ENCODE results near the gene PPP4R4.

Gene PPP4R4

DNA sequence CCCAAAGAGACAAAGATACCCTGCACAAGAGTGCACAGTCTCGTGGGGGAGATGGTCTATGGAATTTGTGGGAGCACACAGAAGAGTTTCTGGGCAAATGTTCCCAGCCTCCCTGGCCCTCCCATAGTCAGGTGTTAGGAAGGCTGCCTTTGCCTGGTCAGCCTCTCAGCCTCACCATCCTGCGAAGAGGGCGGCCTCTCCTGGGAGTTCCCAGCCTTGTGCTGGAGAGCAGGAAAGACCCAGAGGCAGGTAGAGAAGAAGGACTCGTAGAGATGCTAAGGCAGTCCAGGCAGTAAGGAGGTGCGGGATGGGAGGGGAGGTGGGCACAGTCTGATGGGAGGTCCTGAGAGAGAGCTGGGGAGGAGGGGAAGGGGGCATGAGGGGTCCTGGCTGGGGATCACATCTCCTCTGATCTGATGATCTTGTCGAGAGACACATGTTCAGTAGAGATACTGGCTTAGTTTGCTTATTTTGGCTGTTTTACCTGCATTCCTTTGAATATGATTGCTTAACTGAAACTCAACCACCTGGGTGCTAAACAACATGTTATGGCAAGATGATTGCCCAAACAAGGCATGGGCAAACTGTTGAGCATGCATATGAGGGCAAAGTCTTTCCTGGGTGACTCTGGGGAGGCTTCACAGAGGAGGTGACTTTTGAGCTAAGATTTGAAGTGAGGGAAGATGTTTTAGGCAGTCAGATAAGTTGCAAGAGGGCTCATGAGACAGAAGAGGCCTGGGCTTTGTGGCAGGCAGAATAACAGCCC is 138.5 kb downstream of the PPP4R4 start:
- no peak for FAIRE-seq

- FAIRE-seq, result no peak
Observed at GRCh38 chr14:94313991-94314655, 140.0 kb downstream of the PPP4R4 start.

DNA sequence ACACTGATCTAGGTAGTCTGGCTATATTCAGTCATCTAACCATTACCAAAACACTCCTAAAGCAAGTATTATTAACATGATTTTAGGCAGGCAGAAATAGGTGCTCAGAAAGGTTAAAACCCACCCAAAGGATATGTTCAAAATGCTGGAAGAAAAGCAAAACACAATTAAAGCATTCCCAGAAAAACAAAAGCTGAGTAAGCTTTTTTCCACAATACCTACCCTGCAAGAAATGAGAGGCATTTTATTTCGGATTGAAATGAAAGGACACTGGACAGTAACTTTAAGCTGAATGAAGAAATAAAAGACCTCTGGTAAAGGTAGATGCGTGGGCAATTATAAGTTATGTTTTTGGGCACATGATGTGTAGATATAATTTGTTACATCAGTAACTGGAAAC is 140.8 kb downstream of the PPP4R4 start:
- no peak for FAIRE-seq

DNA sequence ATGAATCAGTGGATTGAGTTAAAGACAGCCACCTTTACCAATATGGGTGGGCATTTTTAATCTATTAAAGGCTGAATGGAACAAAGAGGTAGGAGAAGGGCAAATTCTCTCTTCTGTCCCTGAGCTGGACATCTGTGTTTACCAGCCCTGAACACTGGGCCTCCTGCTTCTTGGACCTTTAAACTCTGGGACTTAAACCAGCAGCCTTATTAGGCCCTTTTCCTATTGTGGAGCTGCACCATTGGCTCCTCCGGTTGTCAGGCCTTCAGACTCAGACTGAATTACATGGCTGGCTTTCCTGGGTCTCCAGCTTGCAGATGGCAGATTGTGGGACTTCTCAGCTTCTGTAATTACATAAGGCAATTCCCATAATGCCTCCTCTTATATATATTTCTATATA is 142.6 kb downstream of the PPP4R4 start:
- FAIRE-seq, result no peak

DNA sequence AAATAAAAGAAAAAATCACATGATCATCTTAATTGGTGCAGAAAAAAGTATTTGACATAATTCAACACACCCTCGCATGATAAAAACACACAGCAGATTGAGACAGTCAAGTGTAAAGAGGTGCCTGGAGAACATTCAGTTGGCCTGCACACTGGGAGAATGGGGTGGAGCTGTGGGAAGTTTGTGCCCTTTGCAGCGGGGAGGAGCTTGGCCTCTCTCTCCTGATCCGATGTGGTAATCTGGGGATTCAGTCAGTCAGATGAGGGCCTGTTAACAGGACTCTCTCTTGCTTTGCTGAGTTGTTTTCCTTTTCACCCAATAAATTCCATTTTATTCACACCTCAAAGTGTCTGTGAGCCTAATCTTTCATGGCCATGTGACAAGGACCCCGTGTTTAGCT is 143.1 kb downstream of the PPP4R4 start:
- FAIRE-seq, result no peak

DNA sequence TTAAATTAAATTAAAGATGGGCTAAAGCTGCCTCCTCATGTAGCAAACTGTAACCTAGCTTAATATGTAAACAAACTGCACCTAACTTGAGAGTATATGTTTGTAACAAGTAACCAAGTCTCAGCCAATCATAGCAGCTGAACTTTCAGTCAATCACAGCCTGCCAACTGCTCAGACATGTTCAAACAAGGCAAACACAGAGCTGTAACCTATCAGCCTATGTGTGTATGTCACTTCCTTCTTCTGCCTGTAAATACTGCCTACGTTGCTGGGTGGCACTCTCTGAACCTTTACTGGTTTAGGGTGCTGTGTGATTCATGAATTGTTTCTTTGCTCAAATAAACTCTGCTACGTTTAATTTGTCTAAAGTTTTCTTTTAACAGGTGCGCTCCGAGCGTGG is 146.1 kb downstream of the PPP4R4 start:
- FAIRE-seq, result no peak

DNA sequence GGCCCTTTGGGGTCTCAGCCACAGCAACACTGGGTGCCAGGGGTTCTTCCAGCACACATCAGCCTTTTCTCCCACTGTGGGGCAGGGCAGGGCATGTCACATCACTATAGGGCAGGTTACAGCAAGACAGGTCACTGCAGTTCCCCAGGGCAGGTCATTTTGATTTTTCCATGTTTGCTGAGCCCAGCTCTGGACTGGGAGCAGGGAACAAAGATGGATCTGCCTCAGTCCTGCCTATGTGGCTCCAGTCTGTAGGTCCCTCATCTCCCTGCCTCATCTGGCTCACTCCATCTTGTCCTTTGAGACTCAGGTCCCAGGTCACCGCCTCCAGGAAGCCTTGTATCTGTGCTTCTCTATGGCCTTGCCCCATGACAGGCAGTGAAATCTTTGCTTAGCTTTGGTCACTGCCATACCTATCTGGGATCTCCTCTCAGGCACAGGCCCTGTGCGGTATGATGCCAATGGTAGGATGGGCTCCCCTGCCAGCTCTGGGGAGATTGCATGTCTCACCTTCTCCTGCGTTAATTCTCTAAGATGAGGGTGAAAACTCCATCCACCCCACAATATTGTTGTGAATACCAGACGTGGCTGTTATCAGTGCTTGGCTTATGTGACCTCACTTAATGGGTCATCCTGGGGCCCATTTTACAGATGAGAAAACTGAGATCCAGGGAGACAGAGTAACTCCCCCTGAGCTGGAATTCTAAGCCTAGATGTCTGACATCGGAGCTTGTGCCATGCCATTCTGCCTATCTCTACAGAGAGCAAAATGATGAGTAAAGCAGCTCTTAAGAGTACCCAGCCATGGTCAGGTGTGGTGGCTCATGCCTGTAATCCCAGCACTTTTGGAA is 147.5 kb downstream of the PPP4R4 start:
- FAIRE-seq, result no peak

GRCh38 chr14:94322648-94323570 is 148.8 kb downstream of the PPP4R4 start, which contains the start of gene SERPINA6:
Gene SERPINA6, minus strand, starts transcription at chr14:94323336. Its CDS starts 8,688 bp downstream, at chr14:94314648.
- no peak for FAIRE-seq

GRCh38 chr14:94328196-94328595 is 154.1 kb downstream of the PPP4R4 start:
- FAIRE-seq, result no peak
